OCI-LY1 (cell line): ENCODE measurements around the gene PELO.

Experiments
- H2AFZ ChIP-seq: fragments of 200-600 bp; sonication (generic), shearing (Covaris generic); 2 replicates; pipeline ENCODE4 v1.6.0; 2014; ENCODE audit warnings: antibody characterized with exemption, mild to moderate bottlenecking, low read length
- H3F3A ChIP-seq: fragments of 200-600 bp; sonication (generic), shearing (Covaris generic); 2 replicates; pipeline ENCODE4 v1.6.0; 2014; ENCODE audit warnings: mild to moderate bottlenecking, antibody characterized with exemption, low read length, moderate library complexity; ENCODE audit not compliant: insufficient read depth
- H3K27ac ChIP-seq: fragments of 200-600 bp; sonication (generic); 2 replicates; pipeline ENCODE4 v1.5.1; 2014; ENCODE audit warnings: low read length, mixed run types, mild to moderate bottlenecking, low read depth; ENCODE audit not compliant: poor library complexity, severe bottlenecking
- H3K27me3 ChIP-seq: fragments of 200-600 bp; sonication (generic); 2 replicates; pipeline ENCODE4 v1.6.0; 2014; ENCODE audit warnings: antibody characterized with exemption, mild to moderate bottlenecking, low read length, moderate library complexity; ENCODE audit not compliant: insufficient read depth
- H3K36me3 ChIP-seq: fragments of 200-600 bp; sonication (generic); 2 replicates; pipeline ENCODE4 v1.6.1; 2014; ENCODE audit warnings: mild to moderate bottlenecking, antibody characterized with exemption, low read length, moderate library complexity, mixed read lengths; ENCODE audit not compliant: insufficient read depth
- H3K4me1 ChIP-seq: fragments of 200-600 bp; sonication (generic); 2 replicates; pipeline ENCODE4 v1.5.1; 2014; ENCODE audit warnings: mild to moderate bottlenecking, low read length, moderate library complexity; ENCODE audit not compliant: insufficient read depth, severe bottlenecking
- H3K4me2 ChIP-seq: fragments of 200-600 bp; sonication (generic), shearing (Covaris generic); 2 replicates; pipeline ENCODE4 v1.6.1; 2014; ENCODE audit warnings: low read length
- H3K4me3 ChIP-seq: fragments of 200-600 bp; sonication (generic); 2 replicates; pipeline ENCODE4 v1.5.1; 2014; ENCODE audit warnings: low read length, low read depth, mild to moderate bottlenecking, mixed read lengths; ENCODE audit not compliant: poor library complexity, severe bottlenecking
- H3K79me2 ChIP-seq: fragments of 200-600 bp; shearing (Covaris generic); 2 replicates; pipeline ENCODE4 v1.6.1; 2016; ENCODE audit warnings: mixed run types, low read length, mixed read lengths; ENCODE audit not compliant: insufficient read depth
- H3K9ac ChIP-seq: fragments of 200-600 bp; sonication (generic), shearing (Covaris generic); 2 replicates; pipeline ENCODE4 v1.6.1; 2014; ENCODE audit warnings: mild to moderate bottlenecking, low read length, mixed read lengths
- H3K9me2 ChIP-seq: fragments of 200-600 bp; sonication (generic), shearing (Covaris generic); 2 replicates; pipeline ENCODE4 v1.6.1; 2014; ENCODE audit warnings: low read depth, mild to moderate bottlenecking, low read length, mixed read lengths
- H3K9me3 ChIP-seq: fragments of 200-600 bp; shearing (Covaris generic); 2 replicates; pipeline ENCODE4 v1.6.1; 2014; ENCODE audit warnings: low read length, mixed read lengths
- H4K20me1 ChIP-seq: fragments of 200-600 bp; sonication (generic), shearing (Covaris generic); 2 replicates; pipeline ENCODE4 v1.6.0; 2016; ENCODE audit warnings: mild to moderate bottlenecking, low read length; ENCODE audit not compliant: insufficient read depth
- CTCF ChIP-seq: fragments of 200-600 bp; sonication (generic), shearing (Covaris generic); IDR thresholded peaks from 2 replicates; pipeline ENCODE4 v1.5.1; 2017; ENCODE audit warnings: mild to moderate bottlenecking, antibody characterized with exemption, low read length, moderate library complexity, mixed read lengths
- EZH2 ChIP-seq: fragments of 200-600 bp; sonication (generic), shearing (Covaris generic); IDR thresholded peaks from 2 replicates; pipeline ENCODE4 v1.8.0; 2017; ENCODE audit warnings: borderline replicate concordance, mixed run types, mild to moderate bottlenecking, antibody characterized with exemption, low read length, moderate library complexity, mixed read lengths

Gene PELO

GRCh38 chr5:52759331-52759730, 28.4 kb upstream of the PELO start:
- Histone ChIP-seq H3F3A (no peaks in the 10 kb centered on the region), H2AFZ (no peak overlapping the region), H3K27me3 (no peaks in the 10 kb centered on the region), H3K9ac (no peak overlapping the region), H4K20me1 (no peaks in the 10 kb centered on the region), H3K4me2 (no peak overlapping the region), H3K9me3 (no peaks in the 10 kb centered on the region), H3K9me2 (no peaks in the 10 kb centered on the region), H3K27ac (no peak overlapping the region), H3K79me2 (no peaks in the 10 kb centered on the region), H3K4me3 (no peak overlapping the region), H3K36me3 (no peaks in the 10 kb centered on the region), H3K4me1 (no peaks in the 10 kb centered on the region)
- no peak for TF ChIP-seq CTCF
- TF ChIP-seq EZH2 = no peak

GRCh38 chr5:52760695-52761366, 26.9 kb upstream of the PELO start:
- Histone ChIP-seq H3K4me1 (no peaks in the 10 kb centered on the region), H3F3A (no peaks in the 10 kb centered on the region), H3K27ac (no peak overlapping the region), H3K27me3 (no peaks in the 10 kb centered on the region), H4K20me1 (no peaks in the 10 kb centered on the region), H3K9me3 (no peaks in the 10 kb centered on the region), H3K4me3 (no peak overlapping the region), H2AFZ (no peak overlapping the region), H3K9me2 (no peaks in the 10 kb centered on the region), H3K79me2 (no peaks in the 10 kb centered on the region), H3K9ac (no peak overlapping the region), H3K4me2 (no peak overlapping the region), H3K36me3 (no peaks in the 10 kb centered on the region)
- TF ChIP-seq EZH2 (no peak), CTCF (no peak)

GRCh38 chr5:52767217-52767743, 20.4 kb upstream of the PELO start:
- H2AFZ ChIP-seq = no peak overlapping the region
- H3K27me3 ChIP-seq = no peaks in the 10 kb centered on the region
- H3K4me3 ChIP-seq = no peak overlapping the region
- no peak overlapping the region for H3K9ac ChIP-seq
- no peak overlapping the region for H3K4me2 ChIP-seq
- no peaks in the 10 kb centered on the region for H3K9me3 ChIP-seq
- no peaks in the 10 kb centered on the region for H3K9me2 ChIP-seq
- H3K79me2 ChIP-seq = no peaks in the 10 kb centered on the region
- no peaks in the 10 kb centered on the region for H3K4me1 ChIP-seq
- H4K20me1 ChIP-seq = no peaks in the 10 kb centered on the region
- no peaks in the 10 kb centered on the region for H3F3A ChIP-seq
- no peak overlapping the region for H3K27ac ChIP-seq
- no peaks in the 10 kb centered on the region for H3K36me3 ChIP-seq
- TF ChIP-seq EZH2 (no peak), CTCF (no peak)
